D721Med (cell line): ENCODE results near the gene TTBK1.
A peak's percentile ranks its signal among the peaks of the same experiment; 100 is the strongest.

Source experiments
- DNase-seq: peaks from one replicate; pipeline ENCODE4 v3.0.0; 2011; ENCODE audit warnings: low spot score; ENCODE audit not compliant: insufficient read length
- FAIRE-seq: peaks from 2 replicates; lab custom pipeline; 2011; peaks lifted over from hg19 to GRCh38; lab: Jason Lieb, UNC
- TF ChIP-seq, protein P1 (sequence below): IDR thresholded peaks from 2 replicates; pipeline ENCODE4 v1.5.1; 2012; ENCODE audit warnings: mild to moderate bottlenecking, control low read depth; ENCODE audit not compliant: insufficient read depth; ENCODE audit errors: missing control alignments

TTBK1 gene

DNA sequence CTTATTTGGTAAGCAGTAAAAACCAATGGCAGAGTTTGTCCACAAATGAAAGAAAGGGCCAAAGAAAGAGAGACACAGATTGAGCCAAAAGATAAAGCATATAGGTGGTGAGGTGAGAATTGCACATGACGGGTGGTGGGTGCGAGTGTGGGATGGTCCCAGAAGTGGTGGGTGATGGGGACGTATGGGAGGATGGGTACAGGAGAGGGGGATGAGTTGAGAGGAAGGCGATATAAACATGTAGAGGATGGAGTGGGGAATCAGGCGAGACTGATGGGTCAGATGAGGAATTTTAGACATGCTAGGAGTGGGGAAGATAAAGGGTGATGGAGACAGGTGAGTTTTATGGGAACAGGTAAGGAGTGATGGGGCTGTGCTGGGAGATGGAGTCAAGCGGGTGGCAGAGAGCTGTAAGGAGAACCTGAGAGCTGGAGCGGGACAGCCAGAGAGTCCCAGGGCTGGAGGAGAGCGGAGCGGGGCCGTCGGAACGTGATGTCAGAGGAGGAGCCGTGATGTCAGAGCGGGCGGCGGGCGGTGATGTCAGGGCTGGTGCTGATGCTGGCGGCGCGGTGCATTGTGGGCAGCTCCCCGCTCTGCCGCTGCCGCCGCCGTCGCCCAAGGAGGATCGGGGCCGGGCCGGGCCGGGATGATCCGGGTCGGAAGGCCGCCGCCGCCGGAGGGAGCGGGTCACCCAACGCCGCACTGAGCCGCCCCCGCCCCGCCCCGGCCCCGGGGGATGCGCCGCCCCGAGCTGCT is at the start of gene TTBK1:
TTBK1 (plus strand) TSS at position 574 of the 756 bp plus-strand sequence. CDS start 3,180 bp downstream, outside the sequence.
- TF ChIP-seq, protein P1, sequence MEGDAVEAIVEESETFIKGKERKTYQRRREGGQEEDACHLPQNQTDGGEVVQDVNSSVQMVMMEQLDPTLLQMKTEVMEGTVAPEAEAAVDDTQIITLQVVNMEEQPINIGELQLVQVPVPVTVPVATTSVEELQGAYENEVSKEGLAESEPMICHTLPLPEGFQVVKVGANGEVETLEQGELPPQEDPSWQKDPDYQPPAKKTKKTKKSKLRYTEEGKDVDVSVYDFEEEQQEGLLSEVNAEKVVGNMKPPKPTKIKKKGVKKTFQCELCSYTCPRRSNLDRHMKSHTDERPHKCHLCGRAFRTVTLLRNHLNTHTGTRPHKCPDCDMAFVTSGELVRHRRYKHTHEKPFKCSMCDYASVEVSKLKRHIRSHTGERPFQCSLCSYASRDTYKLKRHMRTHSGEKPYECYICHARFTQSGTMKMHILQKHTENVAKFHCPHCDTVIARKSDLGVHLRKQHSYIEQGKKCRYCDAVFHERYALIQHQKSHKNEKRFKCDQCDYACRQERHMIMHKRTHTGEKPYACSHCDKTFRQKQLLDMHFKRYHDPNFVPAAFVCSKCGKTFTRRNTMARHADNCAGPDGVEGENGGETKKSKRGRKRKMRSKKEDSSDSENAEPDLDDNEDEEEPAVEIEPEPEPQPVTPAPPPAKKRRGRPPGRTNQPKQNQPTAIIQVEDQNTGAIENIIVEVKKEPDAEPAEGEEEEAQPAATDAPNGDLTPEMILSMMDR, result no peak
- DNase-seq (peak; percentile 65), FAIRE-seq (no peak)

DNA sequence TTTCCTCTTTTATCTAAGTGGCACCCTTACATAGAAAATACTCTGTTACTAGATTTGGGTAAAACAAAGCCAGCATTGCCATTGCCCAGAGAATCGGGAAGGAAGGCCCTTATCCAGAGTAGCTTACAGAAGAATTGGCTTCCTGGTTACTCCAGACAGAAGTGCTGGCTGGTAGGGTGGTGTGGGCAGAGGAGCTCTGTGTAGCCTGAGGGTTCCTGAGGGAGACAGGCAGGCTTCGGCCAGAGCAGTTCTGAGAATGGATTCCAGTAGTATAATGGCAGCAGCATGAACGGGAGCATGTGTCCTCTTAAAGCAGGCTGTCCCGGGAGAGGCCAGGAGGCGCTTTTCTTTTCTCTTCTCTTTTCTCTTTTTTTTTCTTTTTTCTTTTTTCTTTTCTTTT is 49.4 kb upstream of the TTBK1 start:
- TF ChIP-seq, protein P1, result no peak
- DNase-seq (no peak), FAIRE-seq (no peak)

DNA sequence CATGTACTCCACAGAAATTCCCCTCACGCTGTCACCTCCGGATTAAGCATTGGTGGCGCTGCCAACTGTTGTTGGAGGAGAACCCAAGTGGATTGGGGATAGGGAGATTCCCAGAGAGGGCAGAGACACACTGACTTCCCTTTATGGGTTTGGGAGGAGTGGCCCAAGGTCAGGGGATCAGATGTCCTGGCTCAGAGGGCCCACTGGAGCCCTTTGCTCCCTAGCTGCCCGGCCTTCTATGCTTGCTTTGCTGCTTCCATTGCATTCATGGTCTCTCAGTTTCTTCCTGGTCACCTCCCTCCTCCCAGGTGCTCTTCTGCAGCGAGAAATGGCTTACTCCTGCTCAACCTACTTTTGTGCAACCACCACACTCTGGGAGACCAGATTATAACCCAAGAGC is 46.9 kb upstream of the TTBK1 start:
- FAIRE-seq (no peak), DNase-seq (no peak)
- TF ChIP-seq, protein P1, result no peak

DNA sequence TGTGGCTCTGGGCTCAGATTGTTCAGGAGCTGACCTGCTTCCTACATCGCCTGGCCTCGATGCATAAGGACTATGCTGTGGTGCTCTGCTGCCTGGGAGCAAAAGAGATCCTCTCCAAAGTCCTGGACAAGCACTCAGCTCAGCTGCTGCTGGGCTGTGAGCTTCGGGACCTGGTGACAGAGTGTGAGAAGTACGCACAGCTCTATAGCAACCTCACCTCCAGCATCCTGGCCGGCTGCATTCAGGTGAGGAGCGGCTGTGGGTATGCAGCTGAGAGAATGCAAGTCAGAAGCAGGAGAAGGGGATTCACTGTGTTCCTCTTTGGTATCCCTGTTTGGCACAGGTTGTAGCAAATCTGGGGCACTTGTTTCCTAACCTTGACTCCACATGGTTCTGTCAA is 43.4 kb upstream of the TTBK1 start:
- TF ChIP-seq, protein P1, result no peak
- DNase-seq (no peak), FAIRE-seq (no peak)

DNA sequence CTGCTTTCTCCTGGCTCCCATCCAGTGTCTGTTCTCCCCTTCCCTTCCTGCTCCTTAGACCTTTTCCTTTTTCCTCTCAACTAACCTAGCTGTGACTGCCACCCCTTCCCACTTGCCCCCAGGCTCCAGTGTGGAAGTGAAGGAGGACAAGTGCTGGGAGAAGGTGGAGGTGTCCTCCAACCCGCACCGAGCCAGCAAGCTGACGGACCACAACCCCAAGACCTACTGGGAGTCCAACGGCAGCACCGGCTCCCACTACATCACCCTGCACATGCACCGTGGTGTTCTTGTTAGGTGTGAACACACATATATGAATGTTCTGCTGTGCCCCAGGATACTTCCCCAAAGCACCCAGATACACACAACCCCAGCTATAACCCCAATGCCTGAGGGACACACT is 42.7 kb upstream of the TTBK1 start:
- FAIRE-seq (no peak), DNase-seq (no peak)
- TF ChIP-seq, protein P1, result no peak

DNA sequence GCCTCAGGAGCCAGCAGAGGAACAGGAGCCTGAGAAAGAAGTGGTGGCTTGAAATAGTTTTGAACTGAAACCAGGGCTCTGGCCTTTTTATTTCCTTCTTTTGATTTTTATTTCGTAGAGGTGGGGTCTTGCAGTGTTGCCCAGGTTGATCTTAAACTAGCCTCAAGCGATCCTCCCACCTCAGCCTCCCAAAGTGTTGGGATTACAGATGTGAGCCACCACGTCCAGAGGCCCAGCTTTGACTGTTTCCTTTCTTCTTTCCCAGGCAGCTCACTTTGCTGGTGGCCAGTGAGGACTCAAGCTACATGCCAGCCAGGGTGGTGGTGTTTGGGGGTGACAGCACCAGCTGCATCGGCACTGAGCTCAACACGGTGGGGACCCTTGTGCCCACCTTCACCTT is 40.8 kb upstream of the TTBK1 start:
- FAIRE-seq (no peak), DNase-seq (no peak)
- TF ChIP-seq, protein P1, result no peak

DNA sequence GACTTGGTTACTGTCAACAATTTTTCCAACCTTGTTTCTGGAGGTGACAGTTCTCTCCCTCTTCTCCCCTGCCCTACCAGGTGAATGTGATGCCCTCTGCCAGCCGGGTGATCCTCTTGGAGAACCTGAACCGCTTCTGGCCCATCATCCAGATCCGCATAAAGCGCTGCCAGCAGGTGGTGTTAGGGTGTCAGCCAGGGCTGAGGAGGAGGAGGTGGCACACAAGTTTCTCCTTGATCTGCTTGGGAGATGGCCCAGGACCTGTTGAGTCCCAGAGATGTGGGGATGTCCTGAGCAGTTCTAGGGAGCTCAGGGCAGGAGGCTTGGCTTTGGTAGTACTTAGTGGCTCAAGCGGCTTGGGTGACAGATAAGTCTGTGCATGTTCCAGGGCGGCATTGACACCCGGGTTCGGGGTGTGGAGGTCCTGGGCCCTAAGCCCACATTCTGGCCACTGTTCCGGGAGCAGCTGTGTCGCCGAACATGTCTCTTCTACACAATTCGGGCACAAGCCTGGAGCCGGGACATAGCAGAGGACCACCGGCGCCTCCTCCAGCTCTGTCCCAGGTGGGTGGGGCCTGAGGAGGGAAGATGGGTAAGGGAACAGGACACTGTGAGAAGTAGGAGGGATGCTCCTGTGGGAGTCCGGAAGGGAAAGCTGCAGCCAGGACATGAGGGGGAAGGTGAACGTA is 40.1 kb upstream of the TTBK1 start:
- TF ChIP-seq, protein P1, result no peak
- FAIRE-seq (no peak), DNase-seq (no peak)
